ENCODE measurements around the gene CMPK2. TPM values are rescaled to one million over a fixed set of nuclear protein-coding genes. Genes with fewer than 3 reads are reported as not detected.
A peak's percentile ranks its signal among the peaks of the same experiment; 100 is the strongest.

The CMPK2 gene
- total and polyA plus RNA-seq, 9 of the 15 experiments (the other 6 are each of a cell fraction or from before 2014, with no cell fraction given): 2.6 to 10.5 (median 5.0) TPM

GRCh38 chr2:6865346-6866274 is at the start of gene CMPK2 (continued):
- TF ChIP-seq HNRNPK (IDR thresholded peaks at IDR 0.05; ENCODE audit: low read depth, low read length, poor library complexity, severe bottlenecking) (no peak), CEBPZ (IDR thresholded peaks at IDR 0.05; ENCODE audit: borderline replicate concordance, low read depth, low read length) (no peak), GTF2F1 (IDR thresholded peaks at IDR 0.05; ENCODE audit: low read depth, low read length) (no peak), ETV1 (tag; conservative IDR thresholded peaks at IDR 0.05; ENCODE audit: low read depth) (peak; percentile 90), GABPA (tag; conservative IDR thresholded peaks at IDR 0.05; ENCODE audit: low read depth) (peak; percentile 90), RBM22 (IDR thresholded peaks at IDR 0.05; ENCODE audit: low read depth, low read length, poor library complexity, severe bottlenecking) (no peak), POU5F1 (IDR thresholded peaks at IDR 0.05; ENCODE audit: borderline replicate concordance, low read depth, low read length, partially characterized antibody) (no peak), FOXP4 (CRISPR knock-in tag; IDR thresholded peaks at IDR 0.05; ENCODE audit: borderline replicate concordance) (0 out of 2 replicates have a peak, but pooled peaks have one; percentile 3), ZNF384 (IDR thresholded peaks at IDR 0.05; ENCODE audit: low read depth, low read length) (no peak), ZNF354B (CRISPR knock-in tag; IDR thresholded peaks at IDR 0.05) (no peak), MBD1 (CRISPR knock-in tag; IDR thresholded peaks at IDR 0.05) (no peak), TRIM25 (IDR thresholded peaks at IDR 0.05; ENCODE audit: borderline replicate concordance) (no peak), FIP1L1 (IDR thresholded peaks at IDR 0.05; ENCODE audit: low read depth, low read length, poor library complexity, severe bottlenecking) (peak; percentile 79), KLF10 (CRISPR knock-in tag; IDR thresholded peaks at IDR 0.05) (no peak), RFX1 (IDR thresholded peaks at IDR 0.05) (no peak), GABPB1 (CRISPR knock-in tag; IDR thresholded peaks at IDR 0.05) (peak; percentile 78; the same call in 1 of the 2 replicates)

Data from K562 (cell line).